Activated naive CD8-positive, alpha-beta T cell (primary cell): Measurements from ENCODE around the gene MAPRE3.

ENCODE experiments used
- H3K27ac Mint-ChIP-seq: one replicate; pipeline ENCODE4 v1.8.0; 2021; ENCODE audit warnings: mixed read lengths
- H3K27me3 Mint-ChIP-seq: one replicate; pipeline ENCODE4 v1.8.0; 2021; ENCODE audit warnings: mixed read lengths
- H3K36me3 Mint-ChIP-seq: one replicate; pipeline ENCODE4 v1.8.0; 2021; ENCODE audit warnings: mixed read lengths
- H3K4me1 Mint-ChIP-seq: one replicate; pipeline ENCODE4 v1.8.0; 2021; ENCODE audit warnings: low read depth, mixed read lengths
- H3K4me3 Mint-ChIP-seq: one replicate; pipeline ENCODE4 v1.8.0; 2021; ENCODE audit warnings: mild to moderate bottlenecking, mixed read lengths
- H3K9me3 Mint-ChIP-seq: one replicate; pipeline ENCODE4 v1.8.0; 2021; ENCODE audit warnings: low read depth, mixed read lengths

Gene MAPRE3

DNA sequence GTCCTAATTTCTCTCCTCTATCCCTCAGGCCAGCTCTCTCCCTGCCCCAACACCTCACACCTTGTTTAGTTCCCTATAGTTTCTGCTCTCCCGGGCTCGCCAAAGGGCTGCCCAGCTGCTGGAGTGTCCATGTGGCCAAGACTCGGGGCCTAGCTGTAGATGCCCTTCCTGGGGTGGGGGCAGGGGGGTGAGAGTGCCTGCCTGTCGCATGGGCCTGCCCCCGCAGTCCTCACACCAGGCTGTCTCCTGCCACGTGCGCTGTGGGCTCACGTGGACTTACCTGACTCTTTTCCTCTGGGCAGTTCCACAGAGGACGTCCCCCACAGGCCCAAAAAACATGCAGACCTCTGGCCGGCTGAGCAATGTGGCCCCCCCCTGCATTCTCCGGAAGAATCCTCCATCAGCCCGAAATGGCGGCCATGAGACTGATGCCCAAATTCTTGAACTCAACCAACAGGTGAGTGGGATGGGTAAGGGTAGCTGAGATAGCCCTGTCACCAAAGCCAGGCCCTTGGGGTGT is 54.9 kb downstream of the MAPRE3 start:
- H3K27me3 Mint-ChIP-seq: no peaks in the 10 kb centered on the region
- H3K9me3 Mint-ChIP-seq: no peaks in the 10 kb centered on the region
- H3K4me3 Mint-ChIP-seq: no peak overlapping the region
- H3K4me1 Mint-ChIP-seq: peaks cover 2% of the 10 kb centered on the region
- H3K36me3 Mint-ChIP-seq: peaks cover 2% of the 10 kb centered on the region
- no peak overlapping the region for H3K27ac Mint-ChIP-seq

DNA sequence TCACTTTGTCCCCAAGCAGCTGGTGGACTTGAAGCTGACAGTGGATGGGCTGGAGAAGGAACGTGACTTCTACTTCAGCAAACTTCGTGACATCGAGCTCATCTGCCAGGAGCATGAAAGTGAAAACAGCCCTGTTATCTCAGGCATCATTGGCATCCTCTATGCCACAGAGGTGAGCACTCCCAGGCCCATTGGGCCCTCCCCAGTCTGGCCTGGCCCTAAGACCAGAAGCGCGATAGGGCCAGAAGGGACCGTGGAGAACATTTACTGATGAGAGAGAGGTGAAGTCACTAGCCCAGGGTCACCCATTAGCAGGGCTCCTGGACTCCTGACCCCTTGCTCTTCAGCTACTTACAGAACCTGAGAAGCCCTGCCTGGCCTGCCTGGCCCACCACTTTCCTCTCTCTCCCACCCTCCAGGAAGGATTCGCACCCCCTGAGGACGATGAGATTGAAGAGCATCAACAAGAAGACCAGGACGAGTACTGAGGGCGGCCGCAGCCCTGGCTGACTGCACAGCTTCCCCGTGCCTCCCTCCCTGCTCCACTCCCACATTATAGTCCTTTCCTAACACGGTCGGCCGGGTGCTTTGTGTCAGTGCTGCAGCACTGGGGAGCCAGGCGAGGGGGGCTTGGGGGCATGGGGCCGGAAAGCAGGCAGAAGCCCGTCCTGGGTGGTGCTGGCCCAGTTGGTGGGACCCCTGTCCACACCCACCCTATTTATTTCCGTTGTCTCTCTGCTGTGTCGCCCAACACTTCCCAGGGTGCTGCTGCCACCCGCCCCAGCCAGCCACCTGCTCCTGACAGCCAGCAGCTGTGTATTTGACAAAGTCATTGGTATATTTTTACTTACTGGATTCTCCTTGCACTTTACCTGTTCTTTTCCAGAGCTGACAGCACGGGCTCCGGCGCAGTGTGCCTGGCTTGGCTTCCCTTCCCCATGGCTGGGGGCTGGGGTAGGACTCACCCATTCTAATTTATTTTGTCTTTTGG is 55.7 kb downstream of the MAPRE3 start:
- peaks cover 6% of the 10 kb centered on the region for H3K4me1 Mint-ChIP-seq
- peaks cover 2% of the 10 kb centered on the region for H3K36me3 Mint-ChIP-seq
- H3K27me3 Mint-ChIP-seq: no peaks in the 10 kb centered on the region
- H3K4me3 Mint-ChIP-seq: no peak overlapping the region
- H3K9me3 Mint-ChIP-seq: no peaks in the 10 kb centered on the region
- no peak overlapping the region for H3K27ac Mint-ChIP-seq

DNA sequence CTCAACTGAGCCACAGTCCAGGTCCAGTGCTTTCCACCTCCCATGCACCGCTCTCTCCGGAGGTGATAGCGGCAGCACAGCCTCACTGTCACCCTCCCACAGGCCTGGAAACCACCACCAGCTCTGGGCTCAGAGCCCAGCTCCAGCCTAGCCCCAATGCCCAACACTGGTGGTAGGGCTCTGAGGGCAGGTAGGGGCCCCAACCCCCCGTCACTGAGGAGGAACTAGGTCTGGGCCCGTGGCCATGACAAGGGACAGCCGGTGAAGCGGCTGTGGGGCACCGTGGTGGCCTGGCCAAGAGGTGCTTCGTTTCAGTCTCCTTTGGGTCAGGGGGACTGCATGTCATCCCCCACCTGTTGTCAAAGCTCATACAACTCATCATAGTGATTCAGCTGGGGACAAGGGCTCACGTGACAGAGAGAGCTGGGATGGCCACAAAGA is 56.8 kb downstream of the MAPRE3 start:
- Mint-ChIP-seq H3K4me3 (no peak overlapping the region), H3K9me3 (no peaks in the 10 kb centered on the region), H3K4me1 (peaks cover 10% of the 10 kb centered on the region), H3K27ac (no peak overlapping the region), H3K36me3 (peaks cover 2% of the 10 kb centered on the region), H3K27me3 (no peaks in the 10 kb centered on the region)

DNA sequence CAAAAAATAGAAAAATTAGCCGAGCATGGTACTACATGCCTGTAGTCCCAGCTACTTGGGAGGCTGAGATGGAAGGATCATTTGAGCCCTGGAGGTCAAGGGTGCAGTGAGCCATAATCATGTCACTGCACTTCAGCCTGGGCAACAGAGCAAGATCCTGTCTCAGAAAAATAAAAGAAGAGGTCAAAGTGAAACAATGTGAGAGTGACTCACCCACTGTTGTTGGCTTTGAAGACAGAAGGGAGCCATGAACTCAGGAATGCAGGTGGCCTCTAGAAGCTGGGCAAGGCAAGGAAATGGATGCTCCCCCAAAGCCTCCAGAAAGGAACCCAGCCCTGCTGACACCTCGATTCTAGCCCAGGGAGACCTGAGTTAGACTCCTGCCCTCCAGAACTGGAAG is 58.6 kb downstream of the MAPRE3 start:
- peaks cover 19% of the 10 kb centered on the region for H3K4me1 Mint-ChIP-seq
- no peak overlapping the region for H3K4me3 Mint-ChIP-seq
- H3K27ac Mint-ChIP-seq: no peak overlapping the region
- H3K9me3 Mint-ChIP-seq: no peaks in the 10 kb centered on the region
- no peaks in the 10 kb centered on the region for H3K27me3 Mint-ChIP-seq
- H3K36me3 Mint-ChIP-seq: no peaks in the 10 kb centered on the region

DNA sequence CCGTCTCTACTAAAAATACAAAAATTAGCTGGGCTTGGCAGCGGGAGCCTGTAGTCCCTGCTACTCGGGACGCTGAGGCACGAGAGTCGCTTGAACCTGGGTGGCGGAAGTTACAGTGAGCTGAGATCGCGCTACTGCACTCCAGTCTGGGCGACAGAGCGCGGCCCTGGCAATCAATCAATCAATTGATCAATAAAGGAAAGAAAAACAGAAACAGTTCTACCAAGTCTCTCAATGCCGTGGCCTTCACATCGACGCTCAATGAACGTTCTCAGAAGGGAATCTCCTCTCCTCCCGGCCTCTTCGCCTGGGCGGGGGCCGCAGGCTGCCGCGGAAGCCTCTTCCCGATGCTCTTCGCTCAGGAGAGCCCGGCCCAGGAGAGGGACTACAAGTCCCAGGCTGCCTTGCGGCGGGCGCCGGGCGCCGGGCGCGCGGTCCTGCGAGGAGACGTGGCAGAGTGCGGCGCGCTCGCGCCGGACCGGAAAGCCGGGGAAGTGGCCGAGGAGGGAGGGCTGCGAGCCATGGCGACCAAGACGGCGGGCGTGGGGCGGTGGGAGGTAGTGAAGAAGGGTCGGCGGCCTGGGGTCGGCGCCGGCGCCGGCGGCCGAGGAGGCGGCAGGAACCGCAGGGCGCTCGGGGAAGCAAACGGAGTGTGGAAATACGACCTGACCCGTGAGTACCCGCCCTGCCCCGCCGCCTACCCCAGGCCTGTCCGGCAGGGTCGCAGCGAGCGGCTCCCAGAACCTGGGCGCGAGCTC is 62.2 kb downstream of the MAPRE3 start, which contains the start of gene TMEM214:
TMEM214 (plus strand) TSS at position 471 of the 758 bp plus-strand sequence; CDS start at position 522, 51 bp downstream.
- Mint-ChIP-seq H3K27ac (peak within 1 kb of the TSS; percentile 86), H3K4me3 (peak within 1 kb of the TSS; percentile 93), H3K36me3 (no peaks in the 10 kb centered on the region), H3K4me1 (peaks cover 27% of the 10 kb centered on the region), H3K9me3 (no peaks in the 10 kb centered on the region), H3K27me3 (no peaks in the 10 kb centered on the region)

DNA sequence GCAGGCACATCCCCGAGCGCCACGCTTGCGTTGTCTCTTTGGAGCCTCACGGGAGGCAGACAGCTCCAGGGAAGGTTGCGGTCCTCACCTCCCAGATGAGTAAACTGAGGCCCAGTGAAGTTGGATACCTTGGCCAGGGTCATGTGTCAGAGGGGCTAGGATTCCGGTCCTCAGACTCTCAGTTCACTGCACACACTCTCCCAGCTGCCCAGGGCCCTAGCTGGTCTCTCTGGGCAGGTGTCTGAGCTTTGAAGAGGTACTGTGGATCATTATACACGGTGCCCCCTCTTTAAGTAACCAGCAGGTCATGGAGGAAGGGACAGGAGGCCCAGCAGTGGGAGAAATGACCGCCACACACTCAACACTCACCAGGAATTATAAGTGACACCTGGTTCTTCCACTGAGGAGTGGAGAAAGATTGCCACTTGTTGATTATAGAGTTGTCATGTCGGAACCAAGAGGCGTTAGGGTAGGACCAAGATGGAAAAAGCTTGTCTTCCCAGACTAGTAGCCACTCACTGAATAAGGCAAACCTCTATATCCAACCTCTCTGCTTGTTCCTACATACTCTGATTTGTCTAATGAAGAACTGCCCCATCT is 62.9 kb downstream of the MAPRE3 start:
- Mint-ChIP-seq H3K4me1 (peaks cover 25% of the 10 kb centered on the region), H3K36me3 (no peaks in the 10 kb centered on the region), H3K27me3 (no peaks in the 10 kb centered on the region), H3K4me3 (peak overlapping the region; percentile 93), H3K9me3 (no peaks in the 10 kb centered on the region), H3K27ac (peak overlapping the region; percentile 75)

DNA sequence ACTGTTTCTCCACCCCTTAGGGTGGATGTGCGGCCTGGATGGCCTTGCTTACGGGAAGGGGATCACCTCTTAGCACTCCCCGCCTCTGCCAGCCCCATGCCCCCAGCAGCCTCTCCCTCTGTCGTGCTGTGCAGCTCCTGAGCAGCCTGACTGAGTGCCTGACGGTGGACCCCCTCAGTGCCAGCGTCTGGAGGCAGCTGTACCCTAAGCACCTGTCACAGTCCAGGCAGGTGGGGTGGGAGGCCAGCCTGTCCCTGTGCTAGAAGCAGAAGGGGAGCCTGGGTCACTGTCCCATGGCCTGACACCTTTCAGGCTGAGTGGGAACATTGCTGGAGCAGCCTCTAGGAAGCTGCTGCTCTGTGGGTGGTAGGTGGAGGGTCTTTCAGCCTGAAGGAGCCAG is 67.6 kb downstream of the MAPRE3 start:
- Mint-ChIP-seq H3K4me3 (no peak overlapping the region), H3K4me1 (peaks cover 17% of the 10 kb centered on the region), H3K36me3 (no peaks in the 10 kb centered on the region), H3K9me3 (no peaks in the 10 kb centered on the region), H3K27ac (no peak overlapping the region), H3K27me3 (no peaks in the 10 kb centered on the region)

DNA sequence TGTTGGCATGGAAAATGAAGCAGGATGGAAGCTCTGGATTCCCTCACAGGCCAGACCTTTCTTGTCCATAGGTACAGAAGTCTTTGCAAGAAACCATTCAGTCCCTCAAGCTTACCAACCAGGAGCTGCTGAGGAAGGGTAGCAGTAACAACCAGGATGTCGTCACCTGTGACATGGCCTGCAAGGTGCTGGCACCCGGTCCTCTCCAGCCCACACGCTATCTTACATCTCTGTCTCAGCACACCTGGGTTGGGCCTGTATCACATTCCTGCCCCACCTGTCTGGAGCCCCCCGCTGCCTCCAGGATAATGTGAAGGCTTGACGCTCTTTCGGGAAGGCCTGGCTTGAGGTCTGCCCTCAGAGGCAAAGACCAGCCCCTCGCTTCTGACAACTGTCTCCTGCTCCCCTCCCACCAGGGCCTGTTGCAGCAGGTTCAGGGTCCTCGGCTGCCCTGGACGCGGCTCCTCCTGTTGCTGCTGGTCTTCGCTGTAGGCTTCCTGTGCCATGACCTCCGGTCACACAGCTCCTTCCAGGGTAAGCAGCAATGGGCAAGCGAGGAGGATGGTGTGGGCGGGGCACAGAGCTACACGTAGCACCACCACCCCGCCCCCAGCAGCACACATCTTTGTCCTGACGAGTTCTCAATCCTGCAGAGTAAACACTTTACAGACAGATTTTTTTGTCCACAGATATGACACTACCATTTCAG is 68.3 kb downstream of the MAPRE3 start:
- H3K4me3 Mint-ChIP-seq: no peak overlapping the region
- no peaks in the 10 kb centered on the region for H3K27me3 Mint-ChIP-seq
- H3K9me3 Mint-ChIP-seq: no peaks in the 10 kb centered on the region
- H3K36me3 Mint-ChIP-seq: no peaks in the 10 kb centered on the region
- peaks cover 11% of the 10 kb centered on the region for H3K4me1 Mint-ChIP-seq
- no peak overlapping the region for H3K27ac Mint-ChIP-seq

DNA sequence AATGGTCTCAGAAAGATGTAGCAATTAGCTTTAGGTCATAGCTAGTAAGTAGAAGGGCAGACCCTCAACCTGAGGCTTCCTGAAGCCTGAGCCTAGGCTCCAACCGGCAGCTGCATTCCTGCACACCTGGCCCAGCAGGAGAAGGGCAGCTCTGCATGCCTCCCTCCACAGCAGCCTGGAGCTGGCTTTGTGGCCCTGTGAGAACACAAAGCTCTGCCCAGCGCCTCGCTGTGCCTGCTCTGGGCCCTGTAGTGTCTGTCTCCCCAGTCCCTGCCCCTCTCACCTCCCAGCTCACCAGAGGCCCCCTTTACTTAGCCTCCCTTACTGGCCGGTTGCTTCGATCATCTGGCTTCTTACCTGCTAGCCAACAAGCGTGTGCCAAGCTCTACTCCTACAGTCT is 69.0 kb downstream of the MAPRE3 start:
- no peak overlapping the region for H3K4me3 Mint-ChIP-seq
- H3K9me3 Mint-ChIP-seq: no peaks in the 10 kb centered on the region
- no peaks in the 10 kb centered on the region for H3K27me3 Mint-ChIP-seq
- H3K27ac Mint-ChIP-seq: no peak overlapping the region
- no peaks in the 10 kb centered on the region for H3K36me3 Mint-ChIP-seq
- H3K4me1 Mint-ChIP-seq: peaks cover 4% of the 10 kb centered on the region

DNA sequence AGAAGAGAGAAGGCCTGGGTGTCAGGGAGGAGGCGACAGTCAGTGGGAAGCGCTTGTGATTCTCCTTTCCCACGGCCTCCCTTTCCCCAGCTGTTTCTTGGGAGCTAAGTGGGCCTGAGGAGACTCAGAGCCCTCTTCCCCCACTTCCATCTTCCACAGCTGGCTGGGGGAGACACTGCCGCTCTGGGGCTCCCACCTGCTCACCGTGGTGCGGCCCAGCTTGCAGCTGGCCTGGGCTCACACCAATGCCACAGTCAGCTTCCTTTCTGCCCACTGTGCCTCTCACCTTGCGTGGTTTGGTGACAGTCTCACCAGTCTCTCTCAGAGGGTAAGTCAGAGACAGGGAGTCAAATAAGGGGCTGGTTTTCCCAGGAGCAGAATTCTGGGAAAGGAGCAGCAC is 69.4 kb downstream of the MAPRE3 start:
- no peak overlapping the region for H3K4me3 Mint-ChIP-seq
- no peak overlapping the region for H3K27ac Mint-ChIP-seq
- H3K9me3 Mint-ChIP-seq: no peaks in the 10 kb centered on the region
- H3K27me3 Mint-ChIP-seq: no peaks in the 10 kb centered on the region
- H3K36me3 Mint-ChIP-seq: no peaks in the 10 kb centered on the region
- peaks cover 2% of the 10 kb centered on the region for H3K4me1 Mint-ChIP-seq

DNA sequence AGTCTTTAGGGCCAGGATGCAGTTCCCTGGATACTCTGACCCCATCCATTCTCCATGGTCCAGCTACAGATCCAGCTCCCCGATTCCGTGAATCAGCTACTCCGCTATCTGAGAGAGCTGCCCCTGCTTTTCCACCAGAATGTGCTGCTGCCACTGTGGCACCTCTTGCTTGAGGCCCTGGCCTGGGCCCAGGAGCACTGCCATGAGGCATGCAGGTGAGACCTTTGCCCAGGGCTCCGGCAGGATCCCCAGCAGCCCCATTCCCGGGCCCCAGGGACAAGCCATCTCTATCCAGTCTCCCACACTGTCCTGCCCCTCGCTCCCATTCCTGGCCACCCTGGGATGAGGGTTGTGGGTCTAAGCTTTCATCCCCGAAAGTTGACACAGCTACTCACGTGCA is 69.8 kb downstream of the MAPRE3 start:
- H3K27ac Mint-ChIP-seq: no peak overlapping the region

DNA sequence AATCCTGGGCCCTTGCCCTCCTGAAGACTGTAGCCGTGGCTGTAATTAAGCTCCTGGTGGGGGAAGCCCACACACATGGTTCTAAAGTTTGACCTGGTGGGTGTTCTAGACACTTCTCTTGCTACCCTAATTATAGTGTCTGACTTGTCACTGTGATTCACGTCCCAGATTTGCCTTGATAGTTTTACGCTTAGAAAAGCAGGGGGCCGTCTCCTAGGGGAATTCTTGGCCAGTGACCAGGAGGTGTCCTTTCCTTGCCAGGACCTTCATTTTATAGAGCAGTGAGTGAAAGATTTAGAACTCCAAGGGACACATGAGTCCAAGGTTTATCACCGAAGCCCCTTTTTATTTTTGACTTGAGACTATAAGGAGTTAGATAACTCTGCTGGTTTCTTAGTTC is 71.3 kb downstream of the MAPRE3 start:
- no peaks in the 10 kb centered on the region for H3K36me3 Mint-ChIP-seq
- H3K4me3 Mint-ChIP-seq: no peak overlapping the region
- no peaks in the 10 kb centered on the region for H3K9me3 Mint-ChIP-seq
- no peak overlapping the region for H3K27ac Mint-ChIP-seq
- H3K27me3 Mint-ChIP-seq: no peaks in the 10 kb centered on the region
- H3K4me1 Mint-ChIP-seq: no peaks in the 10 kb centered on the region

More for the DNA sequence above, 69.8 kb downstream of the MAPRE3 start:
- Mint-ChIP-seq H3K27me3 (no peaks in the 10 kb centered on the region), H3K4me3 (no peak overlapping the region), H3K36me3 (no peaks in the 10 kb centered on the region), H3K4me1 (no peaks in the 10 kb centered on the region), H3K9me3 (no peaks in the 10 kb centered on the region)

DNA sequence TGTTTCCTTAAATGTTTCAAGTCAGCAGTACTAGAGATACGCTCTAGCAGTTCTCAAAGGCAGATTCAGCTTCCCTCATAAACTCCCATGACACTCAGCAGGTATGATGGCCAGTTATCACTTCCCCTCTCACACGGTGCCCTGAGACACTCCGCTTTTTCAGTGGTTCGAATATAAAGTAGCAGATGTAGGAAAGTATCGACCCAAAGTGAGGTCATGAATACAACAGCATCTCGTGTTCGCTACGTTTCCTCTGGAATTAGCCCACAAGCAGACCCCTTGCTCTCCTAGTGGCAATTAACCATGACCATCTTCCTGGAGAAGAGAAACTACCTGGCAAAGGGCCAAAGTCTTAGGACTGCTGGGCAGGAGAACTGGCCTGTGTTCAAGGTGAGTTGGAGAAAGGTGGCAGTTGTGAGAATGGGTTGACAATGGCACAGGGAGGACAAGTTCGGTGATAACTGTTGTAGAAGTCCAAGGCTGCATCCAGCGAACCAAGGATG is 71.8 kb downstream of the MAPRE3 start:
- Mint-ChIP-seq H3K4me3 (no peak overlapping the region), H3K9me3 (no peaks in the 10 kb centered on the region), H3K27ac (peak overlapping the region; percentile 47), H3K36me3 (no peaks in the 10 kb centered on the region), H3K27me3 (no peaks in the 10 kb centered on the region), H3K4me1 (no peaks in the 10 kb centered on the region)

DNA sequence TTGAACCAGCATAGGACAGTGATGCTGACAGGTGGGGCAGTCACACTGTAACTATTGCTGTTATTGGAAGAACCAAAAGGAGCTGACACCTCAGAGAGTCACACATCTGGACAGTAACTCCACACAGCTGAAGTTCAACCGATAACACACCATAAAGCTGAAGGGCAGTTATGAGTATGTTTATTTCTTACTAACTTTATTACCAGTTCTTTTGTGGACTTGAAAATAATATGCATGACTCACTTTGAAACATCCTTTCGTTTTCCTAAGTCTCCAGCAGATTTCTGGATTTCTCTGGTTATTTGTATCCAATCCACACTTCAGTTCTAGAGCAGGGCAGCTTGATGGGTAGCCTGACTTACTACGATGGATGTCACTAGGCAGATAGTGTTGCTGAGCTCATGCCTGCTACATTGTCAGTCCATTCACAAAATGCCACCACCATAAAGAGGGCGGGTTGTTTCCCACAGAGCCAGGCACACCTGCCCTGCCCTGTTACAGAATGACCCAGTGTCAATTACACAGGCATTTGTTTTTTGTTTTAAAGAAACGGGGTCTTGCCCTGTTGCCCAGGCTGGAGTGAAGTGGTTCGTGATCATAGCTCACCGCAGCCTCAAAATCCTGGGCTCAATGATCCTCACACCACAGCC is 72.7 kb downstream of the MAPRE3 start:
- H3K27ac Mint-ChIP-seq: no peak overlapping the region
- no peaks in the 10 kb centered on the region for H3K27me3 Mint-ChIP-seq
- H3K9me3 Mint-ChIP-seq: no peaks in the 10 kb centered on the region
- no peaks in the 10 kb centered on the region for H3K4me1 Mint-ChIP-seq
- no peaks in the 10 kb centered on the region for H3K36me3 Mint-ChIP-seq
- H3K4me3 Mint-ChIP-seq: no peak overlapping the region
